ENCODE measurements around the gene SSR3.
A peak's percentile ranks its signal among the peaks of the same experiment; 100 is the strongest.

DNA sequence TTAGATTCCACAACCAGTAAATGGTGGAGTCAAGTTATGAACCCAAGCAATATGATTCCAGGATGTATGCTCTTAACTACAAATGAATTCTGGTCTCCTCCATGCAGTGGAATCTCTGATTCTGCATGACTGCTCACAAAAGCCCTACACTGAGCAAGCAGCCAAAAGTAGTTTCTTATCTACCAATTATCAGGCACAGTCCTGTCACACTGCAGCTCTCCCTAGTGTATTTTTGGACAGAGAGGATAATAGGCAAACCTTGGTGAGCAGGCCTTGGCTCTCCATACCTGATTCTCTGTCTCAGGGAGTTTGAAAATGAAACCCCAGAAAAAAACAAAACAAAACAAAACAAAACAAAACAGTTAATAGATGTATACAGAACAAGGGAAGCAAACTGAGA is 3.5 kb upstream of the SSR3 start:
- no peak for TF ChIP-seq GATA3 (IDR thresholded peaks at IDR 0.05; ENCODE audit: low read depth, low read length)
- peak; percentile 78 for TF ChIP-seq GATA2 (IDR thresholded peaks at IDR 0.05; ENCODE audit: low read depth, low read length)

Measured in SH-SY5Y (cell line).